GM12878 (cell line): Measurements from ENCODE around the gene FGR. TPM values are rescaled to one million over a fixed set of nuclear protein-coding genes. Genes with fewer than 3 reads are reported as not detected.

ENCODE experiments used
- CBFB ChIP-seq: IDR thresholded peaks from 2 replicates; pipeline ENCODE4 v1.6.1; 2016; ENCODE audit warnings: antibody characterized with exemption, low read depth
- CBX3 ChIP-seq: fragments of 200-600 bp; sonication (generic); IDR thresholded peaks from 2 replicates; pipeline ENCODE4 v1.6.1; 2016; ENCODE audit warnings: low read depth, borderline replicate concordance
- ESRRA ChIP-seq: IDR thresholded peaks from 2 replicates; pipeline ENCODE4 v1.6.1; 2012; ENCODE audit warnings: mild to moderate bottlenecking, low read length, improper control_type of control experiment
- GABPA ChIP-seq: IDR thresholded peaks from 2 replicates; pipeline ENCODE4 v1.6.1; 2014; ENCODE audit warnings: antibody characterized with exemption, low read depth, mild to moderate bottlenecking, inconsistent platforms
- MXI1 ChIP-seq: fragments of 150-350 bp; IDR thresholded peaks from 2 replicates; pipeline ENCODE4 v1.6.1; 2011; ENCODE audit warnings: low read depth, mild to moderate bottlenecking, inconsistent platforms, low read length, improper control_type of control experiment
- PKNOX1 ChIP-seq: fragments of 450-650 bp; IDR thresholded peaks from 2 replicates; pipeline ENCODE4 v1.6.1; 2016; ENCODE audit warnings: mild to moderate bottlenecking
- POLR2AphosphoS2 ChIP-seq: IDR thresholded peaks from 2 replicates; pipeline ENCODE4 v1.6.1; 2011; ENCODE audit warnings: low read depth, mild to moderate bottlenecking, low read length, improper control_type of control experiment, moderate library complexity
- RUNX3 ChIP-seq: IDR thresholded peaks from 2 replicates; pipeline ENCODE4 v1.6.1; 2012; ENCODE audit warnings: low read length, inconsistent platforms
- TAF1 ChIP-seq: IDR thresholded peaks from 2 replicates; pipeline ENCODE4 v1.6.1; 2011; ENCODE audit warnings: mild to moderate bottlenecking, low read depth, low read length, borderline replicate concordance
- TBL1XR1 ChIP-seq: IDR thresholded peaks from 2 replicates; pipeline ENCODE4 v1.6.1; 2012; ENCODE audit warnings: low read depth, low read length, improper control_type of control experiment
- ZBTB33 ChIP-seq: fragments of 450-650 bp; IDR thresholded peaks from 2 replicates; pipeline ENCODE4 v1.6.1; 2017; ENCODE audit warnings: mild to moderate bottlenecking
- ZNF592 ChIP-seq: fragments of 450-650 bp; IDR thresholded peaks from 2 replicates; pipeline ENCODE4 v1.6.1; 2017; ENCODE audit warnings: mild to moderate bottlenecking, moderate library complexity
- polyA plus RNA-seq, 11 experiments: library from polyadenylated mRNA; depleted of rRNA in 4 of 11; unstranded in 6 of 11; stranded (reverse) in 5 of 11; fragments of >200 nt; fragmentation: Nextera tagmentation in 4 of 11; fragmentation: Illumina TruSeq in 1 of 11; extraction: Ambion mirVana in 4 of 11; extraction: Trizol in 1 of 11; gene quantifications; 1 replicate in 1 of 11; 2 replicates in 10 of 11; pipeline versions ENCODE4 v1.2.1 to v1.2.3, GENCODE V29; 2011 to 2016; ENCODE audit warnings: inconsistent platforms in 2 of 11, missing spikeins in 2 of 11, low read depth in 1 of 11
- total RNA-seq, 4 experiments: library from RNA; depleted of rRNA in 3 of 4; stranded (reverse); fragments of >200 nt in 3 of 4; fragmentation: Illumina TruSeq in 1 of 4; extraction: Trizol in 1 of 4; gene quantifications; 2 replicates each; pipeline versions ENCODE4 v1.2.1 to v1.2.3, GENCODE V29; 2013 to 2021
- TF ChIP-seq, protein P1 (sequence below): IDR thresholded peaks from 2 replicates; pipeline ENCODE4 v1.6.1; 2012; ENCODE audit warnings: improper control_type of control experiment, low read depth, low read length; ENCODE audit not compliant: insufficient replicate concordance
- TF ChIP-seq, protein P2 (sequence below): IDR thresholded peaks from 2 replicates; pipeline ENCODE4 v1.6.1; 2011; ENCODE audit warnings: borderline replicate concordance, low read depth, mild to moderate bottlenecking, moderate library complexity, low read length; ENCODE audit not compliant: insufficient read depth, poor library complexity, severe bottlenecking

FGR gene
- total and polyA plus RNA-seq, 10 of the 15 experiments (the other 5 are each of a cell fraction or from before 2014, with no cell fraction given): 10.9 to 193 (median 74.7) TPM

DNA sequence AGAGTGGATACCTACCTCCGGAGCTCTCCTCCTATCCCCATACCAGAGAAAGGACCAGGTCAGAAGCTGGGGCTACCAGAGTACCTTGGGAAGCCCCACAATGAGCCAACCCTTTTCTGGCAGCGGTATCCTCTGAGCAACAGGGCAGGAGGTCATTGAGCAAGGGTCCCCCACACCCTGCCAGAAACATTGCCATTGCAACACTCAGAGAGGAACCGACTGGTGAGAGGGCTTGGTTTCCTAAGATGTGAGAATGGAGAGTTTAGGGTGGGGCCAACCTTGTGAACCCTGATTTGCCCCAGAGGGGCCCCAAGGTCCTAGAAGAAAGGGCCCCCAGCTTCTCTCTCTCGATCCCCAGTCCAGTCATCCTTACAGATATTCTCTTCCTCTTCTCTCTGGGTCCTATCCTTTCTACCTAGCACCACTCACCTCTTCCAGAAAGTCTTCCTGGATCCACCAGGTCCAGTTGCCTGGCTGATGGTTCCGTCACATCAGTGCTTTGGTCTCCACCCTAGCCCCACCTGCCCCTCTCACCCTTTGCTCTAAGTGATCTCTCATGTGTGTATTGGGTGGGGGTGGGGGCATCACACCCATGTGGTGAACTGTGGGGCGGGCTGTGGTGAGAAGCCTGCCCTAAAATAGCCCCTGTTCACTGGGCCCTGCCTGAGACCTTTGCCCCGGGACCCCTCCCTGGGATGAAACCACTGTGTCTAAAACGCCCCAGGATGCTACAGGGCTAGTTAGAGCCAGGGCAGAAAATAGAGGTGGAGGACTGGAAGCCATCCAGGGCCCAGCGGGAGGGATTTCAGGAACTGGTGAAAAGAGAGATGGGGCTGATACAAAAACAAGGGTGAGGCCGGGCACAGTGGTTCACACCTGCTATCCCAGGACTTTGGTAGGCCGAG is 8.7 kb downstream of the FGR start (continued):
- TF ChIP-seq, protein P1, sequence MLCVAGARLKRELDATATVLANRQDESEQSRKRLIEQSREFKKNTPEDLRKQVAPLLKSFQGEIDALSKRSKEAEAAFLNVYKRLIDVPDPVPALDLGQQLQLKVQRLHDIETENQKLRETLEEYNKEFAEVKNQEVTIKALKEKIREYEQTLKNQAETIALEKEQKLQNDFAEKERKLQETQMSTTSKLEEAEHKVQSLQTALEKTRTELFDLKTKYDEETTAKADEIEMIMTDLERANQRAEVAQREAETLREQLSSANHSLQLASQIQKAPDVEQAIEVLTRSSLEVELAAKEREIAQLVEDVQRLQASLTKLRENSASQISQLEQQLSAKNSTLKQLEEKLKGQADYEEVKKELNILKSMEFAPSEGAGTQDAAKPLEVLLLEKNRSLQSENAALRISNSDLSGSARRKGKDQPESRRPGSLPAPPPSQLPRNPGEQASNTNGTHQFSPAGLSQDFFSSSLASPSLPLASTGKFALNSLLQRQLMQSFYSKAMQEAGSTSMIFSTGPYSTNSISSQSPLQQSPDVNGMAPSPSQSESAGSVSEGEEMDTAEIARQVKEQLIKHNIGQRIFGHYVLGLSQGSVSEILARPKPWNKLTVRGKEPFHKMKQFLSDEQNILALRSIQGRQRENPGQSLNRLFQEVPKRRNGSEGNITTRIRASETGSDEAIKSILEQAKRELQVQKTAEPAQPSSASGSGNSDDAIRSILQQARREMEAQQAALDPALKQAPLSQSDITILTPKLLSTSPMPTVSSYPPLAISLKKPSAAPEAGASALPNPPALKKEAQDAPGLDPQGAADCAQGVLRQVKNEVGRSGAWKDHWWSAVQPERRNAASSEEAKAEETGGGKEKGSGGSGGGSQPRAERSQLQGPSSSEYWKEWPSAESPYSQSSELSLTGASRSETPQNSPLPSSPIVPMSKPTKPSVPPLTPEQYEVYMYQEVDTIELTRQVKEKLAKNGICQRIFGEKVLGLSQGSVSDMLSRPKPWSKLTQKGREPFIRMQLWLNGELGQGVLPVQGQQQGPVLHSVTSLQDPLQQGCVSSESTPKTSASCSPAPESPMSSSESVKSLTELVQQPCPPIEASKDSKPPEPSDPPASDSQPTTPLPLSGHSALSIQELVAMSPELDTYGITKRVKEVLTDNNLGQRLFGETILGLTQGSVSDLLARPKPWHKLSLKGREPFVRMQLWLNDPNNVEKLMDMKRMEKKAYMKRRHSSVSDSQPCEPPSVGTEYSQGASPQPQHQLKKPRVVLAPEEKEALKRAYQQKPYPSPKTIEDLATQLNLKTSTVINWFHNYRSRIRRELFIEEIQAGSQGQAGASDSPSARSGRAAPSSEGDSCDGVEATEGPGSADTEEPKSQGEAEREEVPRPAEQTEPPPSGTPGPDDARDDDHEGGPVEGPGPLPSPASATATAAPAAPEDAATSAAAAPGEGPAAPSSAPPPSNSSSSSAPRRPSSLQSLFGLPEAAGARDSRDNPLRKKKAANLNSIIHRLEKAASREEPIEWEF: no peak
- TF ChIP-seq MXI1 (peak; percentile 70), ZNF592 (peak; percentile 64; the same call in 1 of the 2 replicates), TAF1 (peak; percentile 63; the same call in 1 of the 2 replicates), ZBTB33 (no peak), RUNX3 (no peak), ESRRA (no peak), CBX3 (no peak), PKNOX1 (no peak), POLR2AphosphoS2 (peak; percentile 80; the same call in 1 of the 2 replicates), GABPA (no peak), TBL1XR1 (peak; percentile 56; the same call in 1 of the 2 replicates), CBFB (0 out of 2 replicates have a peak, but pooled peaks have one; percentile 46)
- TF ChIP-seq, protein P2, sequence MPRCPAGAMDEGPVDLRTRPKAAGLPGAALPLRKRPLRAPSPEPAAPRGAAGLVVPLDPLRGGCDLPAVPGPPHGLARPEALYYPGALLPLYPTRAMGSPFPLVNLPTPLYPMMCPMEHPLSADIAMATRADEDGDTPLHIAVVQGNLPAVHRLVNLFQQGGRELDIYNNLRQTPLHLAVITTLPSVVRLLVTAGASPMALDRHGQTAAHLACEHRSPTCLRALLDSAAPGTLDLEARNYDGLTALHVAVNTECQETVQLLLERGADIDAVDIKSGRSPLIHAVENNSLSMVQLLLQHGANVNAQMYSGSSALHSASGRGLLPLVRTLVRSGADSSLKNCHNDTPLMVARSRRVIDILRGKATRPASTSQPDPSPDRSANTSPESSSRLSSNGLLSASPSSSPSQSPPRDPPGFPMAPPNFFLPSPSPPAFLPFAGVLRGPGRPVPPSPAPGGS: no peak
